Measurements from ENCODE around the gene CXCR4. TPM values are rescaled to one million over a fixed set of nuclear protein-coding genes. Genes with fewer than 3 reads are reported as not detected.

CXCR4 gene
- total and polyA plus RNA-seq, 9 of the 15 experiments (the other 6 are each of a cell fraction or from before 2014, with no cell fraction given), result 0.07 to 0.45 (median 0.17) TPM; not detected in 3

GRCh38 chr2:136125236-136125635 is 7.3 kb upstream of the CXCR4 start:
- intact Hi-C loops (cut with micrococcal nuclease), result no loop called here

More at GRCh38 chr2:136125236-136125635, 7.3 kb upstream of the CXCR4 start:
- Histone ChIP-seq H3K36me3 (ENCODE audit: control insufficient read depth, insufficient read depth, low read length) (no peaks in the 10 kb centered on the region), H3K9me3 (replicated peaks; ENCODE audit: control insufficient read depth, insufficient read depth, low read depth, low read length) (no peaks in the 10 kb centered on the region), H3K27me3 (ENCODE audit: control insufficient read depth in 2 of 2, insufficient read depth in 2 of 2, low read length in 2 of 2) (peaks cover 15 to 24% of the 10 kb centered on the region in 2 experiments; a peak in 4 of 5 replicates), H4K20me1 (replicated peaks; ENCODE audit: control insufficient read depth, insufficient read depth, low read length) (no peaks in the 10 kb centered on the region; the same call in 1 of the 2 replicates), H3K79me2 (ENCODE audit: control insufficient read depth, insufficient read depth, low read length) (no peaks in the 10 kb centered on the region), H3K27ac (ENCODE audit: extremely low read depth, low read depth, low read length) (no peak overlapping the region), H3K4me3 (no peak overlapping the region), H2AFZ (ENCODE audit: low read depth, low read length) (no peak overlapping the region), H3K9ac (ENCODE audit: insufficient read depth in 1 of 2, low read depth in 2 of 2, low read length in 2 of 2) (no peak overlapping the region), H3K4me2 (ENCODE audit: insufficient read depth, low read length) (no peak overlapping the region), H3K4me1 (replicated peaks in 1 of 2; ENCODE audit: control insufficient read depth in 2 of 2, insufficient read depth in 2 of 2, low read length in 2 of 2) (no peaks in the 10 kb centered on the region), H3K9me1 (ENCODE audit: control insufficient read depth, insufficient read depth, low read length) (no peaks in the 10 kb centered on the region)
- no peak for TF ChIP-seq OTX1 (CRISPR knock-in tag; IDR thresholded peaks at IDR 0.05)
- TF ChIP-seq E2F6 (IDR thresholded peaks at IDR 0.05; ENCODE audit: borderline replicate concordance in 1 of 2, extremely low read depth in 1 of 2, insufficient read depth in 1 of 2, insufficient read length in 1 of 2, low read depth in 1 of 2, low read length in 1 of 2, poor library complexity in 1 of 2, severe bottlenecking in 1 of 2), result no peak
- TF ChIP-seq MTA2 (IDR thresholded peaks at IDR 0.05; ENCODE audit: low read depth), result no peak
- no peak for TF ChIP-seq ZBTB1 (CRISPR knock-in tag; IDR thresholded peaks at IDR 0.05; ENCODE audit: borderline replicate concordance, low read depth)
- TF ChIP-seq, protein P1, sequence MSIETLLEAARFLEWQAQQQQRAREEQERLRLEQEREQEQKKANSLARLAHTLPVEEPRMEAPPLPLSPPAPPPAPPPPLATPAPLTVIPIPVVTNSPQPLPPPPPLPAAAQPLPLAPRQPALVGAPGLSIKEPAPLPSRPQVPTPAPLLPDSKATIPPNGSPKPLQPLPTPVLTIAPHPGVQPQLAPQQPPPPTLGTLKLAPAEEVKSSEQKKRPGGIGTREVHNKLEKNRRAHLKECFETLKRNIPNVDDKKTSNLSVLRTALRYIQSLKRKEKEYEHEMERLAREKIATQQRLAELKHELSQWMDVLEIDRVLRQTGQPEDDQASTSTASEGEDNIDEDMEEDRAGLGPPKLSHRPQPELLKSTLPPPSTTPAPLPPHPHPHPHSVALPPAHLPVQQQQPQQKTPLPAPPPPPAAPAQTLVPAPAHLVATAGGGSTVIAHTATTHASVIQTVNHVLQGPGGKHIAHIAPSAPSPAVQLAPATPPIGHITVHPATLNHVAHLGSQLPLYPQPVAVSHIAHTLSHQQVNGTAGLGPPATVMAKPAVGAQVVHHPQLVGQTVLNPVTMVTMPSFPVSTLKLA (conservative IDR thresholded peaks at IDR 0.05), result no peak
- TF ChIP-seq ZNF561 (CRISPR knock-in tag; conservative IDR thresholded peaks at IDR 0.05), result no peak
- POLR2A ChIA-PET, result interaction anchor here (0.7 to 1.0 kb wide), 2 partner anchors 9 to 17 kb away, joined by 3 to 7 read pairs; no protein-coding TSS in a partner anchor
- FAIRE-seq (no peak), DNase-seq (ENCODE audit: extremely low read depth in 1 of 4, low spot score in 3 of 4) (no peak), ATAC-seq (no peak)
- in situ Hi-C loops (cut with MboI), result no loop called here
- WGBS (ENCODE audit: insufficient coverage, low coverage, missing lambda C conversion rate), result 2% methylated on average over 5 of the region's 6 CpGs
- CTCF ChIA-PET (ENCODE audit: low intra/inter-chr PET ratio), result no interaction called here
- no TSS peak for BruUV-seq (replicated peaks)

All from K562 (cell line).